Loucy (cell line): Measurements from ENCODE around the gene NOS3.
A peak's percentile ranks its signal among the peaks of the same experiment; 100 is the strongest.

Source experiments
- H2AFZ ChIP-seq: fragments of 200-600 bp; sonication (generic); 2 replicates; pipeline ENCODE4 v1.6.0; 2016; ENCODE audit warnings: antibody characterized with exemption, mild to moderate bottlenecking, low read length, moderate library complexity
- H3F3A ChIP-seq: fragments of 200-600 bp; 2 replicates; pipeline ENCODE4 v1.6.0; 2016; ENCODE audit warnings: antibody characterized with exemption, low read depth, mild to moderate bottlenecking
- H3K27me3 ChIP-seq: fragments of 200-600 bp; sonication (generic); 2 replicates; pipeline ENCODE4 v1.6.1; 2014; ENCODE audit warnings: low read length, mild to moderate bottlenecking; ENCODE audit not compliant: insufficient read depth, poor library complexity, severe bottlenecking
- H3K36me3 ChIP-seq: fragments of 200-600 bp; sonication (generic); 2 replicates; pipeline ENCODE4 v1.6.1; 2016; ENCODE audit warnings: low read length; ENCODE audit not compliant: insufficient read depth
- H3K4me1 ChIP-seq: fragments of 200-600 bp; sonication (generic); 2 replicates; pipeline ENCODE4 v1.5.1; 2014; ENCODE audit warnings: low read length, mild to moderate bottlenecking; ENCODE audit not compliant: insufficient read depth, poor library complexity, severe bottlenecking
- H3K4me2 ChIP-seq: fragments of 200-600 bp; sonication (generic); 2 replicates; pipeline ENCODE4 v1.6.0; 2014; ENCODE audit warnings: antibody characterized with exemption, low read length, low read depth, mild to moderate bottlenecking; ENCODE audit not compliant: poor library complexity, severe bottlenecking
- H3K4me3 ChIP-seq: fragments of 200-600 bp; sonication (generic); 2 replicates; pipeline ENCODE4 v1.5.1; 2014; ENCODE audit warnings: low read length, mild to moderate bottlenecking, mixed read lengths; ENCODE audit not compliant: poor library complexity, severe bottlenecking
- H3K79me2 ChIP-seq: fragments of 200-600 bp; sonication (generic); 2 replicates; pipeline ENCODE4 v1.6.1; 2014; ENCODE audit warnings: low read length; ENCODE audit not compliant: insufficient read depth
- H3K9ac ChIP-seq: fragments of 200-600 bp; sonication (generic); 2 replicates; pipeline ENCODE4 v1.6.0; 2014; ENCODE audit warnings: mild to moderate bottlenecking, low read depth, low read length, moderate library complexity; ENCODE audit not compliant: poor library complexity, severe bottlenecking
- H3K9me2 ChIP-seq: fragments of 200-600 bp; sonication (generic); replicated peaks from 2 replicates; pipeline ENCODE4 v1.6.1; 2016; ENCODE audit warnings: low read depth, low read length, mixed read lengths
- H3K9me3 ChIP-seq: fragments of 200-600 bp; sonication (generic); 2 replicates; pipeline ENCODE4 v1.6.1; 2014; ENCODE audit warnings: mild to moderate bottlenecking, antibody characterized with exemption, low read length, low read depth; ENCODE audit not compliant: insufficient read depth
- H4K20me1 ChIP-seq: fragments of 200-600 bp; sonication (generic); 2 replicates; pipeline ENCODE4 v1.6.0; 2014; ENCODE audit warnings: antibody characterized with exemption, low read length, mild to moderate bottlenecking; ENCODE audit not compliant: insufficient read depth, poor library complexity, severe bottlenecking
- CTCF ChIP-seq: fragments of 200-600 bp; sonication (generic); conservative IDR thresholded peaks from 2 replicates; pipeline ENCODE4 v1.5.1; 2014; ENCODE audit warnings: mild to moderate bottlenecking, antibody characterized with exemption, low read length
- EZH2phosphoT487 ChIP-seq: fragments of 200-600 bp; IDR thresholded peaks from 2 replicates; pipeline ENCODE4 v1.6.1; 2018; ENCODE audit warnings: antibody characterized with exemption, mild to moderate bottlenecking, moderate library complexity, borderline replicate concordance

Gene NOS3

GRCh38 chr7:151008143-151008510, 17.3 kb downstream of the NOS3 start:
- Histone ChIP-seq H3K79me2 (no peaks in the 10 kb centered on the region), H3K9me3 (no peaks in the 10 kb centered on the region), H3K9ac (peak overlapping the region; percentile 65), H3K4me1 (peaks cover 38% of the 10 kb centered on the region), H3K36me3 (no peaks in the 10 kb centered on the region), H3K4me2 (peak overlapping the region; percentile 82), H4K20me1 (no peaks in the 10 kb centered on the region), H3K4me3 (peak overlapping the region; percentile 74), H3K27me3 (no peaks in the 10 kb centered on the region), H3F3A (no peaks in the 10 kb centered on the region), H3K9me2 (no peaks in the 10 kb centered on the region), H2AFZ (peak overlapping the region; percentile 44)
- TF ChIP-seq CTCF (no peak), EZH2phosphoT487 (no peak)

- H4K20me1 ChIP-seq = no peaks in the 10 kb centered on the region
- H3F3A ChIP-seq = no peaks in the 10 kb centered on the region
- H3K27me3 ChIP-seq = no peaks in the 10 kb centered on the region
- H3K4me3 ChIP-seq = peak overlapping the region; percentile 74
- peak overlapping the region; percentile 82 for H3K4me2 ChIP-seq
- TF ChIP-seq CTCF (peak; percentile 72), EZH2phosphoT487 (no peak)
- peak overlapping the region; percentile 65 for H3K9ac ChIP-seq
- H3K36me3 ChIP-seq = no peaks in the 10 kb centered on the region
- peak overlapping the region; percentile 44 for H2AFZ ChIP-seq
- peaks cover 38% of the 10 kb centered on the region for H3K4me1 ChIP-seq
- no peaks in the 10 kb centered on the region for H3K9me3 ChIP-seq
- no peaks in the 10 kb centered on the region for H3K79me2 ChIP-seq
- no peaks in the 10 kb centered on the region for H3K9me2 ChIP-seq
Measured at GRCh38 chr7:151008511-151009323, 17.9 kb downstream of the NOS3 start.

GRCh38 chr7:151009327-151010036, 18.7 kb downstream of the NOS3 start:
- Histone ChIP-seq H3K4me1 (peaks cover 41% of the 10 kb centered on the region), H3K79me2 (no peaks in the 10 kb centered on the region), H3K4me3 (no peak overlapping the region), H3K36me3 (no peaks in the 10 kb centered on the region), H3K27me3 (no peaks in the 10 kb centered on the region), H3K4me2 (no peak overlapping the region), H3K9me3 (no peaks in the 10 kb centered on the region), H3K9me2 (no peaks in the 10 kb centered on the region), H3K9ac (peak overlapping the region; percentile 65), H4K20me1 (no peaks in the 10 kb centered on the region), H3F3A (no peaks in the 10 kb centered on the region), H2AFZ (no peak overlapping the region)
- TF ChIP-seq EZH2phosphoT487 (no peak), CTCF (no peak)
